MG63 (cell line): Measurements from ENCODE around the gene CMBL. TPM values are rescaled to one million over a fixed set of nuclear protein-coding genes. Genes with fewer than 3 reads are reported as not detected.
"Not testable (repeated sequence)": the region's sequence is repeated elsewhere in the genome, so short reads cannot be mapped to it uniquely, and the experiment has no call there.

Source experiments
- DNase-seq: peaks from one replicate; pipeline ENCODE4 v3.0.0-alpha.2; 2020
- H3K27me3 ChIP-seq: fragments of 250-450 bp; sonication (Bioruptor Pico); 2 replicates; pipeline ENCODE4 v1.5.1; 2020; ENCODE audit warnings: mild to moderate bottlenecking, moderate library complexity
- H3K36me3 ChIP-seq: fragments of 250-450 bp; sonication (Bioruptor Pico); 2 replicates; pipeline ENCODE4 v1.5.1; 2020; ENCODE audit warnings: mild to moderate bottlenecking, moderate library complexity
- H3K4me3 ChIP-seq: fragments of 250-450 bp; sonication (Bioruptor Pico); 2 replicates; pipeline ENCODE4 v1.5.1; 2020; ENCODE audit warnings: mild to moderate bottlenecking, moderate library complexity
- H3K9me3 ChIP-seq: fragments of 250-450 bp; sonication (Bioruptor Pico); 2 replicates; pipeline ENCODE4 v1.5.1; 2020; ENCODE audit warnings: mild to moderate bottlenecking, moderate library complexity
- total RNA-seq: library from RNA; depleted of rRNA; stranded (reverse); fragments of >200 nt; shearing (Covaris generic); gene quantifications from 2 replicates; pipeline ENCODE4 v1.2.3, GENCODE V29; 2014; ENCODE audit warnings: low replicate concordance

Gene CMBL
- total RNA-seq, 1 experiment from 2014 or later, result 29.1 TPM

- H3K27me3 ChIP-seq, result no peaks in the 10 kb centered on the region
- H3K36me3 ChIP-seq, result no peaks in the 10 kb centered on the region
- no peak overlapping the region for H3K4me3 ChIP-seq
- H3K9me3 ChIP-seq, result peaks cover 12% of the 10 kb centered on the region
- DNase-seq, result no peak
Measured at GRCh38 chr5:10319202-10319851, 11.6 kb upstream of the CMBL start.

GRCh38 chr5:10317825-10318682 lies 10.4 kb upstream of the CMBL start:
- no peaks in the 10 kb centered on the region for H3K36me3 ChIP-seq
- peaks cover 12% of the 10 kb centered on the region for H3K9me3 ChIP-seq
- no peak overlapping the region for H3K4me3 ChIP-seq
- no peaks in the 10 kb centered on the region for H3K27me3 ChIP-seq
- DNase-seq, result no peak

GRCh38 chr5:10315824-10316509 lies 8.3 kb upstream of the CMBL start:
- Histone ChIP-seq H3K9me3 (peaks cover 12% of the 10 kb centered on the region), H3K4me3 (no peak overlapping the region), H3K36me3 (no peaks in the 10 kb centered on the region), H3K27me3 (no peaks in the 10 kb centered on the region)
- DNase-seq, result no peak

GRCh38 chr5:10315201-10315600 lies 7.5 kb upstream of the CMBL start:
- Histone ChIP-seq H3K36me3 (no peaks in the 10 kb centered on the region), H3K27me3 (no peaks in the 10 kb centered on the region), H3K9me3 (peaks cover 12% of the 10 kb centered on the region), H3K4me3 (no peak overlapping the region)
- DNase-seq, result no peak

- no peak overlapping the region for H3K4me3 ChIP-seq
- H3K9me3 ChIP-seq, result no peaks in the 10 kb centered on the region
- H3K36me3 ChIP-seq, result no peaks in the 10 kb centered on the region
- DNase-seq, result no peak
- no peaks in the 10 kb centered on the region for H3K27me3 ChIP-seq
Measured at GRCh38 chr5:10311595-10312425, 4.1 kb upstream of the CMBL start.

- not testable (repeated sequence) for H3K4me3 ChIP-seq, H3K36me3 ChIP-seq, H3K27me3 ChIP-seq, H3K9me3 ChIP-seq
- peak; percentile 30 for DNase-seq
Measured at GRCh38 chr5:10310835-10311570, 3.3 kb upstream of the CMBL start.

GRCh38 chr5:10310066-10310779 lies 2.5 kb upstream of the CMBL start:
- H3K27me3 ChIP-seq, result no peaks in the 10 kb centered on the region
- DNase-seq, result peak; percentile 67
- H3K4me3 ChIP-seq, result no peak overlapping the region
- H3K36me3 ChIP-seq, result no peaks in the 10 kb centered on the region
- no peaks in the 10 kb centered on the region for H3K9me3 ChIP-seq

GRCh38 chr5:10308844-10309243 lies 1.1 kb upstream of the CMBL start:
- H3K4me3 ChIP-seq, result no peak overlapping the region
- no peaks in the 10 kb centered on the region for H3K27me3 ChIP-seq
- no peaks in the 10 kb centered on the region; the same call in 1 of the 2 replicates for H3K9me3 ChIP-seq
- no peaks in the 10 kb centered on the region for H3K36me3 ChIP-seq
- no peak for DNase-seq

- Histone ChIP-seq H3K9me3 (no peaks in the 10 kb centered on the region; the same call in 1 of the 2 replicates), H3K27me3 (no peaks in the 10 kb centered on the region), H3K4me3 (peak overlapping the region; percentile 66), H3K36me3 (no peaks in the 10 kb centered on the region; the same call in 1 of the 2 replicates)
- DNase-seq, result no peak
Measured at GRCh38 chr5:10306806-10307205, 896 bp downstream of the CMBL start.

GRCh38 chr5:10306114-10306513 lies 1.6 kb downstream of the CMBL start:
- DNase-seq, result no peak
- Histone ChIP-seq H3K4me3 (peak overlapping the region; percentile 66), H3K27me3 (no peaks in the 10 kb centered on the region), H3K9me3 (no peaks in the 10 kb centered on the region; the same call in 1 of the 2 replicates), H3K36me3 (no peaks in the 10 kb centered on the region; the same call in 1 of the 2 replicates)

GRCh38 chr5:10304932-10305331 lies 2.8 kb downstream of the CMBL start:
- Histone ChIP-seq H3K4me3 (no peak overlapping the region), H3K36me3 (peaks cover 3% of the 10 kb centered on the region), H3K27me3 (no peaks in the 10 kb centered on the region), H3K9me3 (no peaks in the 10 kb centered on the region; the same call in 1 of the 2 replicates)
- DNase-seq, result no peak

GRCh38 chr5:10303699-10304170 lies 4.0 kb downstream of the CMBL start:
- Histone ChIP-seq H3K9me3 (no peaks in the 10 kb centered on the region; the same call in 1 of the 2 replicates), H3K27me3 (no peaks in the 10 kb centered on the region), H3K36me3 (peaks cover 5% of the 10 kb centered on the region), H3K4me3 (no peak overlapping the region)
- no peak for DNase-seq

GRCh38 chr5:10303201-10303600 lies 4.5 kb downstream of the CMBL start:
- DNase-seq, result no peak
- H3K4me3 ChIP-seq, result no peak overlapping the region
- no peaks in the 10 kb centered on the region; the same call in 1 of the 2 replicates for H3K9me3 ChIP-seq
- peaks cover 5% of the 10 kb centered on the region for H3K36me3 ChIP-seq
- H3K27me3 ChIP-seq, result no peaks in the 10 kb centered on the region

- DNase-seq, result peak; percentile 86
- Histone ChIP-seq H3K27me3 (no peaks in the 10 kb centered on the region), H3K36me3 (peaks cover 5% of the 10 kb centered on the region)
Measured at GRCh38 chr5:10301842-10302610, 5.7 kb downstream of the CMBL start.

More at GRCh38 chr5:10301842-10302610, 5.7 kb downstream of the CMBL start:
- Histone ChIP-seq H3K4me3 (no peak overlapping the region), H3K9me3 (no peaks in the 10 kb centered on the region; the same call in 1 of the 2 replicates)
